ENCODE results near the gene ZSCAN22.

Gene ZSCAN22

DNA sequence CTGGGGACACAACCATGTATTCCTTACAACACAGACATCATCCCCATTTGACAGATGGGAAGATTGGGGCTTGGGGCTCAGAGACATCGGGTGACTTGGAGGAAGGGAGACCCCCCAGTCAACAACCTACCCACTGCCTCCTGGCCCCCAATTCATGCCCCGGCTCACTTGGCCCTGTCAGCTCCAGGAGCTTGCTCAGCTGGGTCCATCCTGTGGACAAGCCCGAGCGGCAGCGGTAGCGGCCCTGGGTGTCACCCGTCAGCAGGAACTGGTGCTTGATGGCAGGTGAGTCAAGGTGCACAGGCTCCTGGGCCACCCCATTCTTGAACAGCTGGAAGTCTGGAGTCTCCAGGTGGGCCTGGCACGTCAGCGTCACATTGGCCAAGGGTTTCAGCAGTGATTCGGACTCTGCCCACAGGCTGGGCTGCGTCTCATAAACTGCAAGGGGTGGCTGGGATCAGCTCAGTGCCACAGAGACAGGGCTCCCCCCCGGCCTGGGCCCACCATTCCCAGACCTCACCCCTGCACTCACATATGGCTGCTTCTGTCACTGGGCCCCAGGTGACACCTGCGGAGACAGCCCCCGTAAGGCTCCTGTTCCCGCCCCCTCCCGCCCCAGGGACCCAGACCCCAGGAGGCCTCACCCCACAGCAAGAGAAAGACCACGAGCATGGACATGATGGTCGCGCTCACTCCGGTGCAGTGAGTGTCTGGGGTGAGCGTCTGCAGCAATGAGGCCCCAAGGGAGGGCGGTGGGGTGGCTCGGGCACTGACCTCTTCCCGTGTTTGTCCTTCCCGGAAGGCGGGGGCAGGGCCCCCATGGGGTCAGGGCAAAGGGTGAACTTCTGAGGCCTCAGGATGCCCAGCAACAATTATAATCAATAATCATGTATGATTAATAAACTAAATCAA is 26.2 kb downstream of the ZSCAN22 start, which contains the start of gene A1BG:
TSS of gene A1BG (minus strand) at position 733 of the 912 bp plus-strand sequence. CDS start at position 678, 55 bp downstream.
- TF ChIP-seq, protein P1, sequence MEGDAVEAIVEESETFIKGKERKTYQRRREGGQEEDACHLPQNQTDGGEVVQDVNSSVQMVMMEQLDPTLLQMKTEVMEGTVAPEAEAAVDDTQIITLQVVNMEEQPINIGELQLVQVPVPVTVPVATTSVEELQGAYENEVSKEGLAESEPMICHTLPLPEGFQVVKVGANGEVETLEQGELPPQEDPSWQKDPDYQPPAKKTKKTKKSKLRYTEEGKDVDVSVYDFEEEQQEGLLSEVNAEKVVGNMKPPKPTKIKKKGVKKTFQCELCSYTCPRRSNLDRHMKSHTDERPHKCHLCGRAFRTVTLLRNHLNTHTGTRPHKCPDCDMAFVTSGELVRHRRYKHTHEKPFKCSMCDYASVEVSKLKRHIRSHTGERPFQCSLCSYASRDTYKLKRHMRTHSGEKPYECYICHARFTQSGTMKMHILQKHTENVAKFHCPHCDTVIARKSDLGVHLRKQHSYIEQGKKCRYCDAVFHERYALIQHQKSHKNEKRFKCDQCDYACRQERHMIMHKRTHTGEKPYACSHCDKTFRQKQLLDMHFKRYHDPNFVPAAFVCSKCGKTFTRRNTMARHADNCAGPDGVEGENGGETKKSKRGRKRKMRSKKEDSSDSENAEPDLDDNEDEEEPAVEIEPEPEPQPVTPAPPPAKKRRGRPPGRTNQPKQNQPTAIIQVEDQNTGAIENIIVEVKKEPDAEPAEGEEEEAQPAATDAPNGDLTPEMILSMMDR (conservative IDR thresholded peaks at IDR 0.05): no peak
- no peak for TF ChIP-seq ZFX (IDR thresholded peaks at IDR 0.05)

DNA sequence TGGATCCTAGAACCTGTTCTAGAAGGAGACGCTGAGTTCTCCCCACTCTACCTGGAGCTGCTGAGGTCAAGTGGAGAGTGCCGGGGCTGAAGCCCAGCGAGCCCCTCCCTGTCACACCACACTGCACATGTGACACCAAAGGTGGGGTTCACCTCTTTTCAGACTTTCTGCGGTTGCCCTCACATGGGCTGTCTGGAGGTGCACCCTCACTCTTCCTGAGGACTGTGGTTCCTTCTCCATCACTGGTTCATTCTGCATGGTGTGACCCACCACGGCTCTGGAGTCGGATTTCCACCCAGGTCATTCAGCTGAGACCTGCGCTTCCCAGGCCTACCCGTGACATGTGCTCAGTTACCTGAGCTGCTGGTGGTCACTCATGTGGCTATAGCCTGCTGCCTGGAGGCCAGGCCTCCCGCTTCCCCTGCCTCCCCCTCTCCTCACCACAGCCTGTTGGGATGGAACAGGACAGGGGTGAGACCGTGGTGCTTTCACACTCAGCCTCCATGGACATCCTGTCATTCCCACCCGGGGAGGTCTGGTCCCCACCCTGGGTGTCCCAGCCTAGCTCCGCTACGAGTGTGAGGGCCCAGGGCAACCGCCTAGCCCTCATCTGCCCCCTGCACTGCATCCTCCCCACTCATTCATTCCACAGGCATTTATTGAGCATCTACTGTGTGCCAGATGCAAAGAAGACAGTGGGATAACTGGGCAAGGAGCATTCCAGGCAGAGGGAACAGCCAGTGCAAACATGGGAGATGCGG is 27.1 kb downstream of the ZSCAN22 start:
- H3K27ac ChIP-seq: no peak overlapping the region
- TF ChIP-seq ZFX (IDR thresholded peaks at IDR 0.05): no peak
- TF ChIP-seq, protein P1 (conservative IDR thresholded peaks at IDR 0.05): no peak

More for the DNA sequence above, 26.2 kb downstream of the ZSCAN22 start, which contains the start of gene A1BG:
- no peak within 1 kb of the TSS for H3K27ac ChIP-seq

DNA sequence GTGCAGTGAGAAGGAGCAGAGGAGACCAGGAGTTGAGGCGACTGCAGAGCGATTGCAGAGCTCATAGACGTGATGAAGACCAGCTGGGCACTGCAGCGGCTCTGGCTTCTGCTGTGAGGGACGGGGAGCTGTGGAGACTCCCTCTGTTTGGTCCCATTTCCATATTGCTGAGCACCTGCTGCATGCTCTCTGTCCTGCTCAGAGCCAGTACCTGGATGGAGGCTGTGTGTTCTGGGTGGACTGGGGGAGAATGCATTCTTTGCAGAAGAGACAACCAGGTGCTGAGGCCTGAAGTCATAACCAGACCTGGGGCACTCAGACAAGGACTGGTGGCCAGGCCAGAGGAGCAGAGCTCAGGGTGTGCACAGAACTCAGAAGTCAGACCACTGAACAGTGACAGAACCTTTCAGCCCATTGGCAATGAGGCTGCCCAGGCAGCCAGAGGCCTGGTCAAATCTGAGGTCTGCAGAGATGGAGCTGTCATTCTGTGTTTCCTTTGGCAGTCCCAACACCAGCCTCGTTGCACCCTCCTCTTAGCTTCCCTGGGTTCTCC is 27.8 kb downstream of the ZSCAN22 start:
- no peak for TF ChIP-seq ZFX (IDR thresholded peaks at IDR 0.05)
- TF ChIP-seq, protein P1 (conservative IDR thresholded peaks at IDR 0.05): no peak
- H3K27ac ChIP-seq: no peak overlapping the region

DNA sequence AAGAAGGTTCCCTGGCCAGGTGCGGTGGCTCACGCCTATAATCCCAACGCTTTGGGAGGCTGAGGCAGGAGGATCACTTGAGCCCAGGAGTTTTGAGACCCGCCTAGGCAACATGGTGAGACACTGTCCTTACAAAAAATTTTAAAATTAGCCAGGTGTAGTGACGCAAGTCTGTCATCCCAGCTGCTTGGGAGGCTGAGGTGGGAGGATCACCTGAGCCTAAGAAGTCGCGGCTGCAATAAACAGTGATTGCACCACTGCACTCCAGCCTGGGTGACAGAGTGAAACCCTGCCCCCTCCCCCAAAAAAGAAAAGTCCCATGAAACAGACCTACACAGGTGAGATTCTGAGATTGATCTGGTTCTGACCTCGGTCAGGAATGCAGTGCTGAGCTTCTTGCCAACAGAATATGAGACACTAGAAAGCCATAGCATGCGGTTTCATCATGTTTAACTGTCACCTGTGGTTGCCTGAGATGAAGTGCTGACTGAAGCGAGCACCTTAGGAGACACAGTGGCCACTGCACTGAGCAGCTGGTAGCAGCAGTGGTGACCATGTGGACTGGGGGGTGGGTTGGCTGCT is 28.5 kb downstream of the ZSCAN22 start:
- no peak overlapping the region for H3K27ac ChIP-seq
- TF ChIP-seq, protein P1 (conservative IDR thresholded peaks at IDR 0.05): no peak
- no peak for TF ChIP-seq ZFX (IDR thresholded peaks at IDR 0.05)

DNA sequence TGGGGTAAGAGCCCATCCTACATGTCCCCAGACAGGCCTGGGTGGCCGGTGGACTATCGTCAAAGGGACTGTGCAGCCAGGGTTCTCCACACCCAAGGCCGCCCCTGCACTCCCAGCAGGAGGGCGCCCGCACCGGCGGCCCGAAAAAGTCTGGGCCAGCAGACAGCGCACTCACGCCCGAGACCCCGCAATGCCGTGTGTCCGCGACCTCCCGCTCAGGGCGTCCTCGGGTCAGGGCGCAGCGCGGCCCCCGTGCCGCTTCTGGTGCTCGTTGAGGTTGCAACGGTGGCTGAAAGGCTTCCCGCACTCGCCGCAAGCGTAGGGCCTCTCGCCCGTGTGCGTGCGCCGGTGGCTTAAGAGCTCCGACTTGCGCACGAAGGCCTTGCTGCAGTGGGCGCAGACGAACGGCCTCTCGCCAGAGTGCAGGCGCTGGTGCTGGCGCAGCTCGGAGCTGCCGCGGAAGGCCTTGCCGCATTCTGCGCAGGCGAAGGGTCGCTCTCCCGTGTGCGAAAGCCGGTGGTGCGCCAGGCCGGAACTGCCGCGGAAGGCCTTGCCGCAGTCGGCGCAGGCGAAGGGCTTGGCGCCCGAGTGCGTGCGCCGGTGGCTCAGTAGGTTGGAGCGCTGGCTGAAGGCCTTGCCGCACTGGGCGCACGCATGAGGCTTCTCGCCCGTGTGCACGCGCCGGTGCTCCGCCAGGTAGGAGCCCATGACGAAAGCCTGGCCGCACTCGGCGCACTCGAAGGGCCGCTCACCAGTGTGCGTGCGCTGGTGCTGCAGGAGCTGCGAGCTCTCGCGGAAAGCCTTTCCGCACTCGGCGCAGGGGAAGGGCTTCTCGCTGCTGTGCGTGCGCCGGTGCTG is 29.3 kb downstream of the ZSCAN22 start:
- H3K27ac ChIP-seq: no peak overlapping the region
- TF ChIP-seq, protein P1 (conservative IDR thresholded peaks at IDR 0.05): no peak
- TF ChIP-seq ZFX (IDR thresholded peaks at IDR 0.05): no peak

DNA sequence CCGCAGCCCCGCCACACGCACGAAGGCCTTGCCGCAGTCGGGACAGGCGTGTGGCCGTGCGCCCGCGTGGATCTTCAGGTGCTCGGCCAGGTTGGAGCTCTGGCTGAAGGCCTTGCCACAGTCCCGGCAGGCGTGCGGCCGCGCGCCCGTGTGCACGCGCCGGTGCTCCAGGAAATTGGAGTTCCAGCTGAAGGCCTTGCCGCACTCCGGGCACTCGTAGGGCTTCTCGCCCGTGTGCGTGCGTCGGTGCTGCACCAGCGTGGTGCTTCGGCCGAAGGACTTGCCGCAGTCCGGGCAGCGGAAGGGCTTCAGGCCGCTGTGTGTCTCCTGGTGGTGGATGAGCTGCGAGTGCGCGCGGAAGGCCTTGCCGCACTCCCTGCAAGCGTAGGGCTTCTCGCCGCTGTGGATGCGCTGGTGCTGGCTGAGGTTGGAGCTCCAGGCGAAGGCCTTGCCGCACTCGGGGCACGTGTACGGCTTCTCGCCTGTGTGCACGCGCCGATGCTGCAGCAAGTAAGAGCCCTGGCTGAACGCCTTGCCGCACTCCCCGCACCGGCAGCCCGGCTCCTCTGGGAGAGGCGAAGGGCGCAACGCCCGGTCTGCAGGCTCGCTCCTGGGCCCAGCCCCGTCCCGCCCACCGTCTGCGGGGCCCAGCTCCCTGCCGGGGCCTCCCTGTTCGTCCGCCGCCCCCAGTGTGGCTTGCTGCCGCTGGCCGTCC is 30.1 kb downstream of the ZSCAN22 start:
- H3K27ac ChIP-seq: no peak overlapping the region
- TF ChIP-seq, protein P1 (conservative IDR thresholded peaks at IDR 0.05): no peak
- no peak for TF ChIP-seq ZFX (IDR thresholded peaks at IDR 0.05)
